K562 (cell line): ENCODE data around the gene RAB4B. TPM values are rescaled to one million over a fixed set of nuclear protein-coding genes. Genes with fewer than 3 reads are reported as not detected.

ENCODE experiments used
- BRD9 ChIP-seq: fragments of 450-650 bp; IDR thresholded peaks from 2 replicates; pipeline ENCODE4 v1.6.1; 2018; ENCODE audit warnings: low read depth; ENCODE audit not compliant: partially characterized antibody
- BRF2 ChIP-seq: IDR thresholded peaks from 3 replicates; pipeline ENCODE4 v1.6.1; 2011; ENCODE audit warnings: borderline replicate concordance, mild to moderate bottlenecking; ENCODE audit not compliant: insufficient read length, insufficient read depth
- ERF ChIP-seq: fragments of 450-650 bp; formaldehyde crosslinking; IDR thresholded peaks from 2 replicates; pipeline ENCODE4 v1.4.0; 2020; ENCODE audit warnings: mild to moderate bottlenecking, mixed read lengths
- ESRRA ChIP-seq: fragments of 450-650 bp; IDR thresholded peaks from 2 replicates; pipeline ENCODE4 v1.6.1; 2014; ENCODE audit warnings: low read depth, mild to moderate bottlenecking, moderate library complexity, borderline replicate concordance
- HMBOX1 ChIP-seq: sonication (generic); IDR thresholded peaks from 2 replicates; pipeline ENCODE4 v1.6.1; 2016
- HNRNPH1 ChIP-seq: fragments of 200-400 bp; formaldehyde crosslinking; optimal IDR thresholded peaks from 2 replicates; pipeline ENCODE3; 2017; ENCODE audit warnings: low read depth, mild to moderate bottlenecking, low read length, moderate library complexity
- MBD2 ChIP-seq: sonication (generic); IDR thresholded peaks from 2 replicates; pipeline ENCODE4 v1.6.1; 2016; ENCODE audit warnings: low read depth, borderline replicate concordance
- NONO ChIP-seq, 2 experiments: fragments of 200-400 bp in 1 of 2; fragments of 450-650 bp in 1 of 2; formaldehyde crosslinking in 1 of 2; IDR thresholded peaks; 2 replicates each; pipeline ENCODE4 v1.6.1; 2017; ENCODE audit warnings: low read depth in 2 of 2, mild to moderate bottlenecking in 2 of 2, moderate library complexity in 2 of 2, low read length in 1 of 2
- PCBP1 ChIP-seq: fragments of 200-400 bp; formaldehyde crosslinking; IDR thresholded peaks from 2 replicates; pipeline ENCODE4 v1.6.1; 2018; ENCODE audit warnings: mild to moderate bottlenecking, low read depth, low read length; ENCODE audit not compliant: poor library complexity, severe bottlenecking
- POLR2G ChIP-seq: fragments of 200-400 bp; formaldehyde crosslinking; IDR thresholded peaks from 2 replicates; pipeline ENCODE4 v1.6.1; 2017; ENCODE audit warnings: low read depth, mild to moderate bottlenecking, antibody characterized with exemption, low read length, moderate library complexity
- RHOXF2B ChIP-seq: fragments of 250-450 bp; sonication (Bioruptor Pico); conservative IDR thresholded peaks from 2 replicates; pipeline ENCODE4 v1.5.1; 2021
- STAT6 ChIP-seq: sonication (generic); formaldehyde crosslinking; IDR thresholded peaks from 2 replicates; pipeline ENCODE4 v1.8.1; 2023; ENCODE audit warnings: mild to moderate bottlenecking, missing genetic modification reagents
- WHSC1 ChIP-seq: IDR thresholded peaks from one replicate; pipeline ENCODE4 v1.6.1; 2012; ENCODE audit warnings: low read length, control low read depth, inconsistent platforms
- ZBTB49 ChIP-seq: sonication (generic); formaldehyde crosslinking; IDR thresholded peaks from 2 replicates; pipeline ENCODE4 v1.8.0; 2022; ENCODE audit warnings: missing genetic modification reagents, mild to moderate bottlenecking, borderline replicate concordance
- ZNF12 ChIP-seq: sonication (generic); formaldehyde crosslinking; IDR thresholded peaks from 2 replicates; pipeline ENCODE4 v1.4.0; 2020; ENCODE audit warnings: mild to moderate bottlenecking, missing genetic modification reagents
- ZNF280B ChIP-seq: fragments of 250-450 bp; sonication (Bioruptor Pico); IDR thresholded peaks from 2 replicates; pipeline ENCODE4 v1.5.1; 2021; ENCODE audit warnings: mild to moderate bottlenecking
- ZNF57 ChIP-seq: fragments of 450-650 bp; formaldehyde crosslinking; IDR thresholded peaks from 2 replicates; pipeline ENCODE4 v1.4.0; 2020; ENCODE audit warnings: mild to moderate bottlenecking, moderate library complexity
- ZNF586 ChIP-seq: fragments of 450-650 bp; formaldehyde crosslinking; conservative IDR thresholded peaks from 2 replicates; pipeline ENCODE4 v1.4.0; 2020; ENCODE audit warnings: mild to moderate bottlenecking, moderate library complexity
- ZSCAN29 ChIP-seq: fragments of 450-650 bp; IDR thresholded peaks from 2 replicates; pipeline ENCODE4 v1.6.1; 2017
- polyA plus RNA-seq, 8 experiments: library from polyadenylated mRNA; depleted of rRNA in 4 of 8; stranded (reverse) in 5 of 8; unstranded in 3 of 8; fragments of >200 nt; fragmentation: Nextera tagmentation in 2 of 8; fragmentation: Illumina TruSeq in 1 of 8; extraction: Ambion mirVana in 2 of 8; extraction: Trizol in 1 of 8; gene quantifications; 2 replicates each; pipeline versions ENCODE4 v1.2.1 to v1.2.3, GENCODE V29; 2011 to 2014; ENCODE audit warnings: inconsistent platforms in 1 of 8, missing spikeins in 1 of 8
- total RNA-seq, 7 experiments: library from RNA; depleted of rRNA in 6 of 7; stranded (reverse); fragments of >200 nt in 6 of 7; fragmentation: Illumina TruSeq in 2 of 7; extraction: Trizol in 2 of 7; gene quantifications; 2 replicates each; pipeline versions ENCODE4 v1.2.1 to v1.2.3, GENCODE V29; 2011 to 2021; ENCODE audit warnings: low replicate concordance in 1 of 7

RAB4B gene
- total and polyA plus RNA-seq, 9 of the 15 experiments (the other 6 are each of a cell fraction or from before 2014, with no cell fraction given), result 0.28 to 20.4 (median 9.0) TPM

- TF ChIP-seq WHSC1, result no peak
- no peak for TF ChIP-seq POLR2G
- peak; percentile 99 for TF ChIP-seq ESRRA
- TF ChIP-seq BRD9, result peak; percentile 84
- TF ChIP-seq BRF2, result no peak
- TF ChIP-seq ERF (CRISPR knock-in tag), result no peak
- no peak for TF ChIP-seq PCBP1
- peak; percentile 69; the same call in 1 of the 2 replicates for TF ChIP-seq RHOXF2B (CRISPR knock-in tag)
- TF ChIP-seq ZNF280B, result no peak
- TF ChIP-seq HMBOX1, result no peak
- no peak for TF ChIP-seq ZNF12 (CRISPR knock-in tag)
- no peak for TF ChIP-seq ZNF586 (CRISPR knock-in tag)
- peak; percentile 97 for TF ChIP-seq MBD2
- TF ChIP-seq ZBTB49, result no peak
- TF ChIP-seq ZSCAN29, result peak; percentile 69; the same call in 1 of the 2 replicates
- TF ChIP-seq NONO (IDR thresholded peaks at IDR 0.05; ENCODE audit: low read depth in 2 of 2, low read length in 1 of 2), result no peak
- TF ChIP-seq STAT6, result no peak
- no peak for TF ChIP-seq HNRNPH1
- no peak for TF ChIP-seq ZNF57 (CRISPR knock-in tag)
These were observed 27.8 kb upstream of the RAB4B start, which contains the start of gene ACTMAP (continued) for GRCh38 chr19:40750058-40750873.
